GM12874 (cell line): ENCODE measurements around the gene MEGF11.

Source experiments
- CTCF ChIP-seq: IDR thresholded peaks from 2 replicates; pipeline ENCODE4 v1.5.1; 2011; ENCODE audit warnings: low read depth, mild to moderate bottlenecking, control low read depth, low read length, moderate library complexity; ENCODE audit not compliant: insufficient read depth

MEGF11 gene

GRCh38 chr15:66078196-66078928 lies 175.2 kb downstream of the MEGF11 start:
- TF ChIP-seq CTCF = no peak

GRCh38 chr15:66077320-66077663 lies 176.3 kb downstream of the MEGF11 start:
- TF ChIP-seq CTCF = no peak

- TF ChIP-seq CTCF = no peak
Measured at GRCh38 chr15:66076591-66077319, 176.8 kb downstream of the MEGF11 start.

- TF ChIP-seq CTCF = no peak
Measured at GRCh38 chr15:66075947-66076346, 177.6 kb downstream of the MEGF11 start.

- TF ChIP-seq CTCF = no peak
Measured at GRCh38 chr15:66072616-66073361, 180.8 kb downstream of the MEGF11 start.

- no peak for TF ChIP-seq CTCF
Measured at GRCh38 chr15:66071921-66072295, 181.6 kb downstream of the MEGF11 start.

- TF ChIP-seq CTCF = no peak
Measured at GRCh38 chr15:66071160-66071920, 182.2 kb downstream of the MEGF11 start.
